DMS 273 treated with DMSO at 0.1 percent for 48 hours (cell line): ENCODE results near the gene RELT.

Experiments used
- DNase-seq: peaks from one replicate; lab custom pipeline; 2025; lab: John Stamatoyannopoulos, UW

The RELT gene

GRCh38 chr11:73347067-73347466, 29.1 kb upstream of the RELT start:
- DNase-seq: no peak

GRCh38 chr11:73348838-73349237, 27.4 kb upstream of the RELT start:
- no peak for DNase-seq

GRCh38 chr11:73349633-73350032, 26.6 kb upstream of the RELT start:
- no peak for DNase-seq

- no peak for DNase-seq
These were observed 25.1 kb upstream of the RELT start for GRCh38 chr11:73350908-73351636.

- DNase-seq: no peak
These were observed 22.8 kb upstream of the RELT start for GRCh38 chr11:73353422-73353821.

GRCh38 chr11:73355109-73355508, 21.1 kb upstream of the RELT start:
- no peak for DNase-seq

- DNase-seq: no peak
These were observed 19.0 kb upstream of the RELT start for GRCh38 chr11:73356979-73357860.

- no peak for DNase-seq
These were observed 18.1 kb upstream of the RELT start for GRCh38 chr11:73358071-73358470.

- no peak for DNase-seq
These were observed 16.9 kb upstream of the RELT start for GRCh38 chr11:73359341-73359740.

- peak; percentile 9 for DNase-seq
These were observed 16.1 kb upstream of the RELT start for GRCh38 chr11:73359930-73360742.

GRCh38 chr11:73360743-73361369, 15.3 kb upstream of the RELT start:
- no peak for DNase-seq

GRCh38 chr11:73361953-73362776, 14.0 kb upstream of the RELT start:
- DNase-seq: no peak

GRCh38 chr11:73363147-73363546, 13.1 kb upstream of the RELT start:
- DNase-seq: no peak

- no peak for DNase-seq
These were observed 10.6 kb upstream of the RELT start for GRCh38 chr11:73365352-73366264.

- no peak for DNase-seq
These were observed 10.0 kb upstream of the RELT start for GRCh38 chr11:73366265-73366610.

GRCh38 chr11:73366953-73367352, 9.2 kb upstream of the RELT start:
- DNase-seq: no peak

GRCh38 chr11:73367482-73368024, 8.6 kb upstream of the RELT start:
- DNase-seq: no peak

- no peak for DNase-seq
These were observed 3.7 kb upstream of the RELT start for GRCh38 chr11:73372375-73372993.

GRCh38 chr11:73374151-73374550, 2.0 kb upstream of the RELT start:
- DNase-seq: no peak

- DNase-seq: no peak
These were observed 404 bp upstream of the RELT start for GRCh38 chr11:73375830-73376159.
